Caco-2 (cell line): ENCODE data around the gene MAST2. TPM values are rescaled to one million over a fixed set of nuclear protein-coding genes. Genes with fewer than 3 reads are reported as not detected.

Source experiments
- BruUV-seq: library from RNA; stranded (reverse); fragments of 400-500 nt; replicated peaks from 2 replicates; lab custom pipeline; 2021; lab: Mats Ljungman, UMichigan
- CTCF ChIA-PET: fragments of 300-600 bp; sonication (Branson Sonifier 250); formaldehyde crosslinking; loops from one replicate; lab custom pipeline; 2022; ENCODE audit warnings: antibody characterized with exemption; lab: Charles Lee
- POLR2A ChIA-PET: fragments of 300-600 bp; sonication (Branson Sonifier 250); formaldehyde crosslinking; loops from one replicate; lab custom pipeline; 2022; ENCODE audit warnings: antibody characterized with exemption; lab: Charles Lee
- DNase-seq, 2 experiments: peaks; one replicate each; pipeline versions ENCODE4 v3.0.0 to v3.0.0-alpha.2; 2020 to 2022
- H3K27me3 ChIP-seq: replicated peaks from 2 replicates; pipeline ENCODE4 v1.6.0; 2011; ENCODE audit warnings: low read length; ENCODE audit not compliant: control insufficient read depth, insufficient read depth
- H3K36me3 ChIP-seq: 2 replicates; pipeline ENCODE4 v1.5.1; 2011; ENCODE audit warnings: low read length; ENCODE audit not compliant: control insufficient read depth, insufficient read depth
- H3K4me1 ChIP-seq: fragments of 250-450 bp; sonication (Bioruptor Pico); 2 replicates; pipeline ENCODE4 v1.5.1; 2020; ENCODE audit warnings: mild to moderate bottlenecking
- H3K4me3 ChIP-seq: 2 replicates; pipeline ENCODE4 v1.5.1; 2011; ENCODE audit warnings: low read depth, mild to moderate bottlenecking, control low read depth, low read length
- H3K9me3 ChIP-seq: fragments of 250-450 bp; sonication (Bioruptor Pico); 2 replicates; pipeline ENCODE4 v1.5.1; 2020; ENCODE audit warnings: mild to moderate bottlenecking, moderate library complexity
- H3K27ac Mint-ChIP-seq: one replicate; pipeline ENCODE4 v1.8.0; 2022; ENCODE audit warnings: mixed read lengths; ENCODE audit not compliant: unreplicated experiment
- H3K27me3 Mint-ChIP-seq: one replicate; pipeline ENCODE4 v1.8.0; 2022; ENCODE audit warnings: mixed read lengths; ENCODE audit not compliant: insufficient read depth, unreplicated experiment
- H3K36me3 Mint-ChIP-seq: one replicate; pipeline ENCODE4 v1.8.0; 2022; ENCODE audit warnings: mild to moderate bottlenecking, mixed read lengths; ENCODE audit not compliant: insufficient read depth, unreplicated experiment
- H3K4me1 Mint-ChIP-seq: one replicate; pipeline ENCODE4 v1.8.0; 2022; ENCODE audit warnings: low read depth, mixed read lengths; ENCODE audit not compliant: unreplicated experiment
- H3K4me3 Mint-ChIP-seq: one replicate; pipeline ENCODE4 v1.8.0; 2022; ENCODE audit warnings: mild to moderate bottlenecking, moderate library complexity, mixed read lengths; ENCODE audit not compliant: unreplicated experiment
- H3K9me3 Mint-ChIP-seq: one replicate; pipeline ENCODE4 v1.8.0; 2022; ENCODE audit warnings: mixed read lengths; ENCODE audit not compliant: unreplicated experiment
- intact Hi-C: fragments of 100-400 bp; cut with micrococcal nuclease; formaldehyde crosslinking; loops from one replicate; pipeline ENCODE4 v1.10.0; 2022; ENCODE audit not compliant: unreplicated experiment
- total RNA-seq: library from RNA; stranded (reverse); gene quantifications from 2 replicates; pipeline ENCODE4 v1.2.3, GENCODE V29; 2022
- TF ChIP-seq, protein P1 (sequence below), 2 experiments: fragments of 200-600 bp in 1 of 2; IDR thresholded peaks; 1 replicate in 1 of 2; 2 replicates in 1 of 2; pipeline versions ENCODE4 v1.5.1 to v1.8.0; 2011 to 2022; ENCODE audit warnings: antibody characterized with exemption in 1 of 2, control low read depth in 1 of 2, inconsistent platforms in 1 of 2, low read depth in 1 of 2, low read length in 1 of 2, mild to moderate bottlenecking in 1 of 2, moderate library complexity in 1 of 2; ENCODE audit not compliant: insufficient read depth in 1 of 2, severe bottlenecking in 1 of 2, unreplicated experiment in 1 of 2

The MAST2 gene
- total RNA-seq, 1 experiment from 2014 or later, result 43.3 TPM

DNA sequence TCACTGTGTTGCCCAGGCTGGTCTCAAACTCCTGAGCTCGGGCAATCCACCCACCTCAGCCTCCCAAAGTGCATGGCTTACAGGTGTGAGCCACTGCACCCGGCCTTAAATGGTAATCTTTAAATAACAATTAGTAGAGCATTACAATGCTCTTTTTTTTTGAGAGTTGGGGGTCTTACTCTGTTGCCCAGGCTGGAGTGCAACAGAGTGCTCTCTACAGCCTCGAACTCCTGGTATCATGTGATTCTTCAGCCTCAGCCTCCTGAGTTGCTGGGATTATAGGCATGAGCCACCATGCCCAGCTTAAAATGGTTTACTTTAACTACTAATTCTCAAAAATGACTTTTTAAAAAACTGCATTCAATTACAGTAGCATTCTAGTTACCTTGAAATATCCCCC lies 276.8 kb downstream of the MAST2 start:
- no peaks in the 10 kb centered on the region for H3K9me3 Mint-ChIP-seq
- Histone ChIP-seq H3K4me1 (no peaks in the 10 kb centered on the region), H3K36me3 (no peaks in the 10 kb centered on the region), H3K9me3 (no peaks in the 10 kb centered on the region), H3K27me3 (no peaks in the 10 kb centered on the region), H3K4me3 (no peak overlapping the region)
- H3K27me3 Mint-ChIP-seq, result no peaks in the 10 kb centered on the region
- no peaks in the 10 kb centered on the region for H3K36me3 Mint-ChIP-seq
- CTCF ChIA-PET, result no interaction called here
- BruUV-seq, result no TSS peak
- intact Hi-C loops, result no loop called here
- no peaks in the 10 kb centered on the region for H3K4me1 Mint-ChIP-seq
- no peak for DNase-seq
- H3K4me3 Mint-ChIP-seq, result no peak overlapping the region
- POLR2A ChIA-PET, result no interaction called here
- TF ChIP-seq, protein P1, sequence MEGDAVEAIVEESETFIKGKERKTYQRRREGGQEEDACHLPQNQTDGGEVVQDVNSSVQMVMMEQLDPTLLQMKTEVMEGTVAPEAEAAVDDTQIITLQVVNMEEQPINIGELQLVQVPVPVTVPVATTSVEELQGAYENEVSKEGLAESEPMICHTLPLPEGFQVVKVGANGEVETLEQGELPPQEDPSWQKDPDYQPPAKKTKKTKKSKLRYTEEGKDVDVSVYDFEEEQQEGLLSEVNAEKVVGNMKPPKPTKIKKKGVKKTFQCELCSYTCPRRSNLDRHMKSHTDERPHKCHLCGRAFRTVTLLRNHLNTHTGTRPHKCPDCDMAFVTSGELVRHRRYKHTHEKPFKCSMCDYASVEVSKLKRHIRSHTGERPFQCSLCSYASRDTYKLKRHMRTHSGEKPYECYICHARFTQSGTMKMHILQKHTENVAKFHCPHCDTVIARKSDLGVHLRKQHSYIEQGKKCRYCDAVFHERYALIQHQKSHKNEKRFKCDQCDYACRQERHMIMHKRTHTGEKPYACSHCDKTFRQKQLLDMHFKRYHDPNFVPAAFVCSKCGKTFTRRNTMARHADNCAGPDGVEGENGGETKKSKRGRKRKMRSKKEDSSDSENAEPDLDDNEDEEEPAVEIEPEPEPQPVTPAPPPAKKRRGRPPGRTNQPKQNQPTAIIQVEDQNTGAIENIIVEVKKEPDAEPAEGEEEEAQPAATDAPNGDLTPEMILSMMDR (IDR thresholded peaks at IDR 0.05; ENCODE audit: insufficient read depth in 1 of 2, low read depth in 1 of 2, low read length in 1 of 2, severe bottlenecking in 1 of 2, unreplicated experiment in 1 of 2), result no peak
- no peak overlapping the region for H3K27ac Mint-ChIP-seq

DNA sequence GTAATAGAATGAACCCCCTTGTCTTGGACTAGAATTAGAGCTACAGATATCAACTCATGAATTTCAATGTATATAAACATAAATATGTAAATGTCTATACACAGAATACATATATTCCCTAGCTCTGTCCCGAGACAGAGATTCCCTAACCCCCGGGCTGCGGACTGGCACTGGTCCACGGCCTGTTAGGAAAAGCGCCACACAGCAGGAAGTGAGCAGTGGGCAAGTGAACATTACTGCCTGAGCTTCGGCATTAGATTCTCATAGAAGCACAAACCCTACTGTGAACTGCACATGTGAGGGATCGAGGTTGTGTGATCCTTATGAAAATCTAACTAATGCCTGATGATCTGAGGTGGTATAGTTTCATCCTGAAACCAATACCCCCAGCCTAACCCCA lies 277.8 kb downstream of the MAST2 start:
- DNase-seq, result no peak
- Mint-ChIP-seq H3K27me3 (no peaks in the 10 kb centered on the region), H3K4me1 (no peaks in the 10 kb centered on the region), H3K27ac (no peak overlapping the region), H3K4me3 (no peak overlapping the region), H3K36me3 (no peaks in the 10 kb centered on the region), H3K9me3 (no peaks in the 10 kb centered on the region)
- BruUV-seq, result no TSS peak
- Histone ChIP-seq H3K4me3 (no peak overlapping the region), H3K4me1 (no peaks in the 10 kb centered on the region), H3K27me3 (no peaks in the 10 kb centered on the region), H3K9me3 (no peaks in the 10 kb centered on the region), H3K36me3 (no peaks in the 10 kb centered on the region)
- ChIA-PET CTCF (no interaction called here), POLR2A (no interaction called here)
- TF ChIP-seq, protein P1 (IDR thresholded peaks at IDR 0.05; ENCODE audit: insufficient read depth in 1 of 2, low read depth in 1 of 2, low read length in 1 of 2, severe bottlenecking in 1 of 2, unreplicated experiment in 1 of 2), result no peak
- intact Hi-C loops, result no loop called here

DNA sequence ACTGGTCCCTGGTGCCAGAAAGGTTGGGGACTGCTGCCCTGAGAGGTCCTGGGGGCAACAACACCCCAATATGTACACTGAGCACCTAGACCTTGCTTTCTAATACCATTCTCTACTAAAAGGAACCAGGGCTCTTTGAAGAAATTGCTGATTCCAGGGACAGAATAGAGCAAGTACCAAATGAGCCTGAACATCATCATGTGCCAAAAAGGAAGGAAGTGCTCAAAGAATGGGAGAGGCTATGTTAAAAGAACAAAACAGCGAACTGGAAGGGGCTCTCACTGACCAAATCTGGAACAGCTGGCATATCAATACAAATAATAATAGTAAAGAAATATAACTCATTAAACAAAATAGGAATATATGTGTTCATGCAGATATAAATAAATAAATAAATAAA lies 278.2 kb downstream of the MAST2 start:
- Histone ChIP-seq H3K9me3 (no peaks in the 10 kb centered on the region), H3K4me3 (no peak overlapping the region), H3K36me3 (no peaks in the 10 kb centered on the region), H3K27me3 (no peaks in the 10 kb centered on the region), H3K4me1 (no peaks in the 10 kb centered on the region)
- Mint-ChIP-seq H3K27ac (no peak overlapping the region), H3K36me3 (no peaks in the 10 kb centered on the region), H3K27me3 (no peaks in the 10 kb centered on the region), H3K9me3 (no peaks in the 10 kb centered on the region), H3K4me3 (no peak overlapping the region), H3K4me1 (no peaks in the 10 kb centered on the region)
- intact Hi-C loops, result no loop called here
- no TSS peak for BruUV-seq
- ChIA-PET POLR2A (no interaction called here), CTCF (no interaction called here)
- TF ChIP-seq, protein P1 (IDR thresholded peaks at IDR 0.05; ENCODE audit: insufficient read depth in 1 of 2, low read depth in 1 of 2, low read length in 1 of 2, severe bottlenecking in 1 of 2, unreplicated experiment in 1 of 2), result no peak
- DNase-seq, result no peak
